Measurements from ENCODE around the gene FUBP1.
"Not testable (repeated sequence)": the region's sequence is repeated elsewhere in the genome, so short reads cannot be mapped to it uniquely, and the experiment has no call there.

FUBP1 gene

GRCh38 chr1:77987919-77988318 lies 9.0 kb upstream of the FUBP1 start:
- TF ChIP-seq EZH2phosphoT487 (IDR thresholded peaks at IDR 0.05; ENCODE audit: borderline replicate concordance, low read length) = no peak
- TF ChIP-seq CTCF (IDR thresholded peaks at IDR 0.05; ENCODE audit: low read depth, low read length, poor library complexity, severe bottlenecking) = no peak
- H3K79me2 ChIP-seq (ENCODE audit: control insufficient read depth, low read length) = peaks cover 73% of the 10 kb centered on the region
- peaks cover 4% of the 10 kb centered on the region; the same call in 1 of the 2 replicates for H3K4me1 ChIP-seq (ENCODE audit: control insufficient read depth, low read length)
- H4K20me1 ChIP-seq (ENCODE audit: control insufficient read depth, insufficient read depth, low read depth, low read length) = no peaks in the 10 kb centered on the region
- H3K9me3 ChIP-seq (ENCODE audit: control insufficient read depth, insufficient read depth, low read length) = no peaks in the 10 kb centered on the region
- H3K36me3 ChIP-seq (ENCODE audit: control insufficient read depth, low read length) = peaks cover 28% of the 10 kb centered on the region
- H3K4me2 ChIP-seq (ENCODE audit: low read length) = no peak overlapping the region
- H3K27me3 ChIP-seq (ENCODE audit: control insufficient read depth, low read length) = no peaks in the 10 kb centered on the region
- no peak overlapping the region for H3K27ac ChIP-seq (ENCODE audit: low read depth, low read length)
- no peak overlapping the region for H3K4me3 ChIP-seq (ENCODE audit: low read length)
- no peaks in the 10 kb centered on the region for H3F3A ChIP-seq (ENCODE audit: control insufficient read depth, insufficient read depth)
- H3K9me2 ChIP-seq (replicated peaks; ENCODE audit: control insufficient read depth, low read length) = no peaks in the 10 kb centered on the region

GRCh38 chr1:77986810-77987209 lies 7.9 kb upstream of the FUBP1 start:
- Histone ChIP-seq H4K20me1 (ENCODE audit: control insufficient read depth, insufficient read depth, low read depth, low read length) (no peaks in the 10 kb centered on the region; the same call in 1 of the 2 replicates), H3K9me3 (ENCODE audit: control insufficient read depth, insufficient read depth, low read length) (no peaks in the 10 kb centered on the region), H3K27me3 (ENCODE audit: control insufficient read depth, low read length) (no peaks in the 10 kb centered on the region), H3K4me2 (ENCODE audit: low read length) (no peak overlapping the region), H3K9me2 (replicated peaks; ENCODE audit: control insufficient read depth, low read length) (no peaks in the 10 kb centered on the region), H3F3A (ENCODE audit: control insufficient read depth, insufficient read depth) (no peaks in the 10 kb centered on the region), H3K36me3 (ENCODE audit: control insufficient read depth, low read length) (peaks cover 35% of the 10 kb centered on the region), H3K79me2 (ENCODE audit: control insufficient read depth, low read length) (peaks cover 82% of the 10 kb centered on the region), H3K4me1 (ENCODE audit: control insufficient read depth, low read length) (peaks cover 4% of the 10 kb centered on the region; the same call in 1 of the 2 replicates), H3K27ac (ENCODE audit: low read depth, low read length) (no peak overlapping the region), H3K4me3 (ENCODE audit: low read length) (no peak overlapping the region)
- no peak for TF ChIP-seq CTCF (IDR thresholded peaks at IDR 0.05; ENCODE audit: low read depth, low read length, poor library complexity, severe bottlenecking)

- Histone ChIP-seq H3K4me2 (ENCODE audit: low read length) (no peak overlapping the region), H3K9me3 (ENCODE audit: control insufficient read depth, insufficient read depth, low read length) (no peaks in the 10 kb centered on the region), H3K27me3 (ENCODE audit: control insufficient read depth, low read length) (no peaks in the 10 kb centered on the region), H3K36me3 (ENCODE audit: control insufficient read depth, low read length) (peaks cover 40% of the 10 kb centered on the region), H3K27ac (ENCODE audit: low read depth, low read length) (no peak overlapping the region), H3F3A (ENCODE audit: control insufficient read depth, insufficient read depth) (no peaks in the 10 kb centered on the region), H3K4me1 (ENCODE audit: control insufficient read depth, low read length) (peaks cover 15% of the 10 kb centered on the region), H3K9me2 (replicated peaks; ENCODE audit: control insufficient read depth, low read length) (no peaks in the 10 kb centered on the region), H3K4me3 (ENCODE audit: low read length) (no peak overlapping the region), H4K20me1 (ENCODE audit: control insufficient read depth, insufficient read depth, low read depth, low read length) (peaks cover 3% of the 10 kb centered on the region; the same call in 1 of the 2 replicates), H3K79me2 (ENCODE audit: control insufficient read depth, low read length) (peaks cover 83% of the 10 kb centered on the region)
- no peak for TF ChIP-seq CTCF (IDR thresholded peaks at IDR 0.05; ENCODE audit: low read depth, low read length, poor library complexity, severe bottlenecking)
- TF ChIP-seq EZH2phosphoT487 (IDR thresholded peaks at IDR 0.05; ENCODE audit: borderline replicate concordance, low read length) = no peak
Measured at GRCh38 chr1:77984629-77985028, 5.8 kb upstream of the FUBP1 start.

GRCh38 chr1:77983997-77984355 lies 5.1 kb upstream of the FUBP1 start:
- H4K20me1 ChIP-seq (ENCODE audit: control insufficient read depth, insufficient read depth, low read depth, low read length) = peaks cover 3% of the 10 kb centered on the region; the same call in 1 of the 2 replicates
- H3K79me2 ChIP-seq (ENCODE audit: control insufficient read depth, low read length) = peaks cover 81% of the 10 kb centered on the region
- H3K27me3 ChIP-seq (ENCODE audit: control insufficient read depth, low read length) = no peaks in the 10 kb centered on the region
- no peak overlapping the region for H3K27ac ChIP-seq (ENCODE audit: low read depth, low read length)
- H3K9me3 ChIP-seq (ENCODE audit: control insufficient read depth, insufficient read depth, low read length) = no peaks in the 10 kb centered on the region
- H3K36me3 ChIP-seq (ENCODE audit: control insufficient read depth, low read length) = peaks cover 40% of the 10 kb centered on the region
- H3K4me2 ChIP-seq (ENCODE audit: low read length) = no peak overlapping the region
- peaks cover 14% of the 10 kb centered on the region for H3K4me1 ChIP-seq (ENCODE audit: control insufficient read depth, low read length)
- no peaks in the 10 kb centered on the region for H3K9me2 ChIP-seq (replicated peaks; ENCODE audit: control insufficient read depth, low read length)
- no peak for TF ChIP-seq CTCF (IDR thresholded peaks at IDR 0.05; ENCODE audit: low read depth, low read length, poor library complexity, severe bottlenecking)
- no peak for TF ChIP-seq EZH2phosphoT487 (IDR thresholded peaks at IDR 0.05; ENCODE audit: borderline replicate concordance, low read length)
- H3K4me3 ChIP-seq (ENCODE audit: low read length) = no peak overlapping the region
- H3F3A ChIP-seq (ENCODE audit: control insufficient read depth, insufficient read depth) = no peaks in the 10 kb centered on the region

- not testable (repeated sequence) for H3K4me3 ChIP-seq (ENCODE audit: low read length); H3K27ac ChIP-seq (ENCODE audit: low read depth, low read length); H3K9me2 ChIP-seq (replicated peaks; ENCODE audit: control insufficient read depth, low read length); H4K20me1 ChIP-seq (ENCODE audit: control insufficient read depth, insufficient read depth, low read depth, low read length); H3F3A ChIP-seq (ENCODE audit: control insufficient read depth, insufficient read depth); H3K9me3 ChIP-seq (ENCODE audit: control insufficient read depth, insufficient read depth, low read length); H3K27me3 ChIP-seq (ENCODE audit: control insufficient read depth, low read length); H3K4me2 ChIP-seq (ENCODE audit: low read length)
- peaks cover 80% of the 10 kb centered on the region for H3K79me2 ChIP-seq (ENCODE audit: control insufficient read depth, low read length)
- H3K36me3 ChIP-seq (ENCODE audit: control insufficient read depth, low read length) = peaks cover 43% of the 10 kb centered on the region
- H3K4me1 ChIP-seq (ENCODE audit: control insufficient read depth, low read length) = peaks cover 14% of the 10 kb centered on the region
Measured at GRCh38 chr1:77983352-77983996, 4.6 kb upstream of the FUBP1 start.
